Right hindlimb (tissue), 1 donor: ENCODE data around the gene ETS1.

Experiments used
- DNase-seq: peaks from one replicate; pipeline ENCODE4 v3.0.0-alpha.2; 2018

The ETS1 gene, protein sequence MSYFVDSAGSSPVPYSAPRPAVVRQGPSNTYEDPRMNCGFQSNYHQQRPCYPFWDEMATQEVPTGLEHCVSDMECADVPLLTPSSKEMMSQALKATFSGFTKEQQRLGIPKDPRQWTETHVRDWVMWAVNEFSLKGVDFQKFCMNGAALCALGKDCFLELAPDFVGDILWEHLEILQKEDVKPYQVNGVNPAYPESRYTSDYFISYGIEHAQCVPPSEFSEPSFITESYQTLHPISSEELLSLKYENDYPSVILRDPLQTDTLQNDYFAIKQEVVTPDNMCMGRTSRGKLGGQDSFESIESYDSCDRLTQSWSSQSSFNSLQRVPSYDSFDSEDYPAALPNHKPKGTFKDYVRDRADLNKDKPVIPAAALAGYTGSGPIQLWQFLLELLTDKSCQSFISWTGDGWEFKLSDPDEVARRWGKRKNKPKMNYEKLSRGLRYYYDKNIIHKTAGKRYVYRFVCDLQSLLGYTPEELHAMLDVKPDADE

DNA sequence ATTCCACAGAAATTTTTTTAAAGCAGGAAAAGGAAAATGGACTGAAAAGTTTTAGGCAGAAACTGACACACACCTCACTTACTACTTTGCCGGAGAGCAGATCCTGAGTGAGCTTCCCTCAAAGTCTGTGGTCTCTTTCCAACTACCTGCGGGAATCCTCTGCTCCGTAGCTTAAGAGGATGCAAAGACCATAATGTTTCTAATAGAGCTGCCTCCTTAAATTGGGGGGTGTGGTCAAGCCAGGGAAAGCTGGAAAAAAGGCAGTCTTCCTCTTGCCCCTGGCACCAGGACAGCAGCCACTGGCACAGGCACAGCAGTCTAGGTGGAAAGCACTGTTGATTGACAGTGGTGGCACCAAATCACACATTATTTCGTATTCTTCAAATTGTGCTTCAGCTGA, at the start of gene ETS1:
Gene ETS1, minus strand, starts transcription at position 144 of the 400 bp plus-strand sequence. CDS start 14,428 bp downstream, outside the sequence.
- DNase-seq: no peak

DNA sequence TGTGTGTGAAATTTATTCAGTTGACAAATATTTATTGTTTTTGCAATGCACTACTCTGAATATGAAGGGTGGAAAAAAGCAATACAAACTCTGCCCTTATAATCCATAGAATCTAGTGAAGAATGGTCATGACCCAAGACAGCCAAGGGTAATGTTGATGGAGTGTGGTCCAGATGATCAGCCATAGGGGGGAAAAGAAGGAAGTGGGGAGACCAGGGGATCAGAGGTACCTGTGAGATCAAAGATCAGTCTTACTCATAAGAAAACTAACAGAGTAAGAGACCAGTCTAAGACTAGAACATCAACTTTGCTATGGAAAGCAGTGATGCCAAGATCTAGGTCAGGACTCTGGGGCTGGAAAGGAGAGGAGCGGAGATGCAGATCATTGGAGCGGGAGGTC, 47.0 kb upstream of the ETS1 start:
- DNase-seq: no peak

DNA sequence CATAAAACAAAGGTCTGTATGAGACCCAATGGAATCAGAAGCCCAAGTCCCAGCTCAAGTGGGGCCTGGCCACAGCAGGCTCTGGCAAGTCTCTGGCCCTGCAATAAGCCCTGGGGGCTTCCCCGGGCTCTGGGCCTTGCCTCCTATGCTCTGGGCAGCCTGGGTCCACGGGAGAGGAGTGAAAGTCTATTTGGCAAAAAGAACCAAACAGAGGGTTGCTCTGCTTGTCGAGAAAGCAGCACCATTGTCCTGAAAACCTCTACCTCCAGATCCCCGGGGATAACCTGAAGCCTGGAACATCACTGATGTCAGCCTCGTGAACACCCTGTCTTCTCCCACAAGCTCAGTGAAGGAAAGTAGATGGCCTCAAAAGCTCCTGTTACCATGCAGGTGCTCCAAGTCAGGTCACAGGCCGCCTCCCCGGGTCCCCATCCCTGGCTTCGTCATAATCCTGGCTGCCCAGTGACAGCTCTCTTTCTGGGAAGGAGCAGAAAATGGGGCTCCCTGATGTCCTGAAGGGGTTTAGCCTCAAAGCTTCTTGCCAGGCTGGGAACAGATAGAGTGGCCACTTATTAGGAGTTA, 46.1 kb upstream of the ETS1 start:
- no peak for DNase-seq

DNA sequence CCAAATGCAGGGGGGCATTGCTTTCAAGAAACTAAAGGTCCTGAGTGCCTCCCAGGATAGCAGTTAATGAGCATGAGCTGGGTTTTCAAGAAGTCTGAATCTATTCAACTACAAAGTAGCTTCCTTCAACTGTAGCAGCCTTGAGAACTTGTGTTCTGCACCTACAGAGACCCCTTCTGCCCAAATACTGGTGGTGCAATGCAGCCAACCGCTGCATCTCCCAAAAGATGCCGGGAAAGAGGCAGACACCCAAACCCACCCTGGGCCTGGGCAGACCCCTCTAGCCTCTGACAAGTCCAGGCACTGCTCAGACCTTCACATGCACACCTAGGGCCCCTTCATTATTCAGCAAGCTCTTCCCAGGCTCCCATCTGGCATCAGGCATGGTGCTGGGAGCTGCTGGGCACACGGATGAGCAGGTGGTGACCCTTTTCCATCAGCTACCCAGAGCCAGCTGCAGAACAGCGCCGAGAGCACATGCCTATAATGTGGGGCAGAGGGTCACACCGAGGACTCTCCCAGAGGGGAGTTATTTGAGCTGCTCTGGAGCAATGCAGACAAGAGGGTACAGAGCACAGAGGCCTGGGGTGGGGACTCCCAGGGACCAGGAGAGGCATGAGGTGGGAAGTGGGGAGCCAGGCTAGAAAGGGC, 44.9 kb upstream of the ETS1 start:
- peak; percentile 61 for DNase-seq

DNA sequence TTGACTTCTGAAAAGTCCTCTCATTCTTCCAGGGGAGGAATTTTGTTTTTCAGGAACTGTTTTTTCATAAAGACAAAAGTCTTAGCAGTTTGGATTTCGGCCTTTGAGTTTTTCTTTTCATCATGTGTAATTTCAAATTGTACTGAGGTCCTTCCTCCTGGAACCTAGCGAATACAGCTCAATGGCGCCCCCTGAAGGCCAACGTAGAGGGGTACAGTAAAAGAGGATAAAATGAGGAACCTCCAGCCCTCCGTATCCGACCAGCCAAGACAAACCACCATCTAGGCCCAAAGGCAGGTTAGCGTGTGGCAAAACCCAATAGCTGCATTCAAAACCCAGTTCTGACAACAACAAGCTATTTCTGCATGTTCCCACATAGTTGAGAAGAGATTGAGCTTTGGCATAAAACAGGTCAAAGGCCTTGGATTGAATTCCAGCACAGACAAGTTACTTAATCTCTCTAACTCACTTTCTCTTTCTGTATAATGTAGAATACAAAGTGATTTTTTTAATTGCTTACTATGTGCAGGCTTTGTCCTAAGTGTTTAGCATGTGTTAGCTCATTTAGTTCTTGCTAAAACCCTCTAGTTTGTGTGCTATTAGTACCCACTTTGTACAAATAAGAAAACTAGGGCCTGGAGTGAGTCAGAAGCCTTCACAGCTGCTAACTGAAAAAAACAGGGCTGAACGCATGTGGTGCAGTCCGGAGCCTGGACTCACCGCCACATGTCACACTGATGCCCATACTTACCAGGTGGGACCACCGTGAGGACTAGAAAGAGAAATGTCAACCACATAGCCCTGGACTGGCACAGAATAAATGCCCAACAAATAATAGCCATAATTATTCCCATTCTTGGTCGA, 43.2 kb upstream of the ETS1 start:
- DNase-seq: peak; percentile 91

DNA sequence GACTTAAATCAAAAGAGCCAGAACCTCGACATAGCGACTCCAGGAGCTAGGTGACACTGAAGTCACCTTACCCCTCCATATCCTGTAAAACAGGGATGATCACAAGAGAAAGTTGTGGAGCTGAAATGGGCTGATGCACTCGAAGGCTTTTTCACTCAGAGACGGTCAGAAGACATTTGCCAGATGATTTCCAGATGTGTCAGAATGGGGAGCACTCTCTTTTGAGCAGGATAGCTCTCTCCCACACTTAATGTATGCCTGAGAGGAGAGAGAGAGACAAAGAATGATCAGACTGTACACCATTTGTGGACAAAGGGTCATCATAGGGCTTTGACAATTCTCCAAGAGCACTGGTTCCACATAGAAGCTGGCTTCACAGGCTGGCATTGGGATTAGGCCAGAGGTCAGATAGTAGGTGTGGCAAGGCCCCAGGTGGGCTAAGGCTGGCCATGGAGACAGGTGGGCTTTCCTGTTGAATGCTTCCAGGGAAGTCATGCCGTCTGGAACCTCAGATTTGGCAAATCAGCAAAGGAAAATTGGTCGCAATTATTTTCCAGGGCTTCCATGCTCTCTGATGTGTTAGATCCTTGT, 42.3 kb upstream of the ETS1 start:
- DNase-seq: no peak

DNA sequence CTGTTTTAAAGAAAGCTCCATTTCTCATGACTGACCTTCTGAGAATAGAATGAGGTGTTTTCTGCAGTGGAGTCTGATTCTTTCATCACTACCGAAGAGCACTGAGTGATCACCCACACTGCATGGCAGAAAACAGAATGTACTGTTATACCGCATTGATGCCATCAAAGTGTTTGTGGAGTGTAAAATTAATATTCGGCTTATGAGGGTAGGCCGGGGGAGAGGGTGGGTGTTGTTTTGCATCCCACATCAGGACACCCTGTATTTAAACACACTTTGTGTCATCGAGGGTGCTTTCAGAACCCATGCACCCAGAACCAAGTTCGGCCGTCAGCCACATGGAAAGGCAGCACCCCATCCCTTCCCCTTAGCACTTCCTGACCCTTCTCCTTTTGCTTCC, 41.3 kb upstream of the ETS1 start:
- DNase-seq: no peak

DNA sequence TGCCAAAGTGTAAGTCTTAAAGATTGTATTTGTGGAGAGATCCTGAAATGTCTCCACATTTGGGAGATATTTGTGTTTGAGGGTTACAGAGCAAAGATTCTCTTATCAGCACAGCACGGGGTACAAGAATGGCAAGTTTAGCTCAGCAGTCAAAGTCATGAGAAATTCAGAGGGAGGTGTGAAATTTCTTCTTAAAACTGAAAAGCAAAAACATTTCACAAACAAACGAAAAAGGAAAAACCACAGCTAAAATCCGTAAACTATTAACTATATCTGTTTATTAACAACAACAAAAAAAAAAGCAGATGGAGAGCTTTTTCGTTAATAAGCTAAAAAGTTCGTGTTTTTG, 40.9 kb upstream of the ETS1 start:
- DNase-seq: no peak

DNA sequence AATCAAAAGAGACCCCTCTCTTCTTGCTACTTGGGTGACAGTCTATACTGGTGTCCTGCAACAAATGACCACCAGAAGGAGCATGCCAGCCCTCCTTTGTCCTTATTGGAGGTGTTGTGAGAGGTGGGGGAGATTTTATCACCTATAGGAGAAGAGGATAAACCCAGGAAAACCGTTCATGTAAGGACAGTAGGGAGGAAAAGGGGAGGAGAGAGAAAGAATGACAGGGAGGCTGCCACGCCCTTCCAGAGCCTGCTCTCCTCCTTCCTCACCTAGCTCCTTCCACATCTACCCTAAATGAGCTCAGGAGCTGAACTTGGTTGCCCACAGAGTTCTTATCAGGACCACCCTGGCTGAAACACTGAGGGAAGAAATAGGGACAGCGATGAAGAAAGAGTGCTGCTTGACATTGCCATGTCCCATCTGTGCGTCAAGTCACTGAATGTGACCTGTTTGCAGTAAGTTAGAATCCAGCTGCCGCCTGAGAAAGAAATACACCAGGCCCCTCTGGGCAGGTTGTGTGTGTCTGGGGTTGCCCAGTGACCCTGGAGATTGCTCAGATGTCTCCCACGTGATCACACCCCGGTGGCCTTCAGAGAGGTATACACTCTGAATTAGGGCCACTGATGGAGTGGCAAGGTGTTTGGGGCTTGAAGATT, 40.4 kb upstream of the ETS1 start:
- no peak for DNase-seq

DNA sequence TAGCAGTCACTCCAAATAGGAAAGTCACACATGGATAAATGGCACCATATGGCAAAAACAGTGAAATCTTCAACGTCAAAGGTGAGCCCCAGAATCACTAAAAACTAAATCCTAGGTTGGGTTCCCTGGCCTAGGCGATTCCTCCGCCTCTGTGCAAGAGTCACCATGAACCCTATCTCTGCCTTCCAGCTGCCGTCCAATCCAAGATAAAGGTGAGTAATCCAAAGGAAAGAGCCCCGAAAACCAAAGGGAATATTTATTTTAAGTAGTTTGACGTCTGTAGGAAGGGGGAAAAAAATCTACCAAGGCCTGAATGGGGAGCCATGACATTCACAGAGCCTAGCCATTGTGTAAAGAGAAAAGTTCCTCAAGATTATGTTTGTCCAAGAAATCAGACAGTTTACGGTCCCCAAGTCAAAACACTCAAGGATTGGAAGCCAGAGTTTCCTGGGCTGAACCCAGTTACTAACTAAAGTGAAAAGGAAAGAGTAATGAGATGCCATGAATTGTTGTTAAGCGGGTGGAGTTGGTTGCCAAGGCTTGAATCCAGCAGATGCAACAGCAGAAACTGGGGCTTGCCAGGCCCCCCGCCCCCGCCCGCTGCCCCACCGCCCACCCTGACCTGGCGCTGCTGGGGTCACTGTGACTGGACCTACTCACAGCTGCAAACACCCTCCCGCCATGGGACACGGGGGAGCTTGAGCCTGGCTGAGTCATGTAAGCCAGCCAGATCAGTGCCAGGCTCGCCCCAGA, 39.7 kb upstream of the ETS1 start:
- DNase-seq: no peak

DNA sequence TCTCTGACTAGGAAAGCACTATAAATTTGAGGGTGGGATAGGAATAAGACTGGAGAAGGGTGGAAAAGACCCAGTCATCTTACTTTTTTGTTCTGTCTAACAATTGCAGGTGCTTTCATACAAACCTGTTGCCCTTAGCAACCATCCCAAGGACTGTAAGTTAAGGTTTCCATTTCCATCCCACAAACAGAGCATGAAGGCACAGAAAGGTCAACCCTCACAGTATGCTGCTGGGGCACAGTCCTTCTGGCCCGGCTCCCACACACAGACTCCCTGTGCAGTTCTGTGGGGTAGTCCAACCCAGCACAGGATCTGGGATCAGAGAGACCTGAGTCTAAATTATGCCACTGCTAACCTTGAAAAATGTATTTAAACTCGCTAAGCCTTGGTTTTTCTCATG, 38.4 kb upstream of the ETS1 start:
- DNase-seq: no peak

DNA sequence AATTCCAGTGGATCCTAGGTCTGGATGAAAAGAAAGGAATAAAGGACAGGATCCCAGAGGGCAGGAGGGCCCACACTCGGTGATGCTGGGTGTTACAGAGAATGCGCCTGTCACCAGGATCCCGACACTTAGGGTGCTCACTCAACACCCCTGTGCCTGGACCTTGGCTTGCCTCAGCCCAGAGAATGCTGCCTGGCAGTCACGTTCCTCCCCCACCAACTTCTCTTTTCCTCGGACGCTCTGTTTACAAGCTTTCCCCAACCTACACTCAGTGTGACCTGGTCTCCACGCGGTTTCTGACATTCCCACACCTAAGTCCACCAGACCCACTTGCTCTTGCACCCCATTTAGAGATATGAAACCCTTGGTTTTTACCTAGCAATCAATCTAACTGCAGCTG, 38.0 kb upstream of the ETS1 start:
- no peak for DNase-seq

DNA sequence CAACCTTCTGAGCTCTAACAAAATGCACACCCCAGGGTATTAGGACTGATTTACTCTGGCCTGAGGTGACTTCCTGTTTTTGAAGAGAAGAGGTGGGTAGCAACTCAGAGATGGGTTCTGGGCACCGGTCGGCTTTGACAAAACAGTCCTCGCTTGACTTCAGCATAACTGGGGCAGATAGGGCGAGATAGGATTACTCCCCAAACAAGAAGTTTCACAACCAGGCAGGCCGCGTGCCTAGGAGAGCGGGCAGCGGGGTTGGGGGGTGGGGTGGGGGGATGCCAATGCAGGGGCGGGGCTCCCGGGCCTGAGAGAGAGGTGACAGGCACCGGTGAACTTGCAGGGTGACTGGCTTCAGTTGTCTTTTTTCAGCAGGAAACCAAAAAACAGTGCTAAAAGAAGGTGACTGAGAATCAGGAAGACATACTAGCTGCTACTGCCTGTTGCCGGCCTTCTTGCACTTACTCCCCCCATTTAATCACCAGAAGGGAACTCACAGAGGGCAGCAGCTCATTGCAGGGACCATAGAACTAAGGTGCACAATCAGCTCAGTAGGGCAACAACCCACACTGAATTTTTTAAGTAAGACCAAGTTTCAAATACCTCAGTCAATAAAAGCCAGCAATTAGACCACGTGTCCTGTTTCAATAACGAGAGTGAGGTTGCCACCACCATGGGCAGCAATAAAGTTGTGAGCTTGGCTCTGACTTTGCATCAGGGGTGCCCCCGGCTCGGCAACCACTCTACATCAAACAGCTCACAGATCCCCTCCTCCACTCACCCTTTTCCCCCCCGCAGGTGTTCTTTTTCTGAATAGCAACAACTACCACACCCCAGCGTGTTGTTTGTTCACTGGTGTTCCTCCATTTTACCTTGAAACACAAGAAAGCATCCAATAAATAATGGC, 37.2 kb upstream of the ETS1 start:
- no peak for DNase-seq

DNA sequence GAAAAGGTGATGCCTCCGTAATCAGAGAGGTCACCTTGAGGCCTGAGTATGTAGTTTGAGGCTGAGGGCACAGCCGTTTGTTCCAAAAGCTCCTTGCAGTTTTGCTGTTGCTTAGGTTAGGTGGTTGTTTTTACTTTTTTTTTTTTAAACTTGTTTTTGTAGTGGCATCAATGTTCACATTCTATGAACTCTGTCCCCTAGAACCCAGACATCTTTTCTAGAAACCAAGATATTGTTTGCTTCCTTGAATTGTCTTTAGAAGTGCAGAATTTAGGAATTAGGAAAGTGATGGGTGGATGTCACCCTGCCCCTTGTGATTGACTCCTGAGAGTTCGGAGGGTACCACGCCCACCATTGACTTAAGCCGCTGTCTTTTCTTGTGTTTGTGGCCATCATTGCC, 35.7 kb upstream of the ETS1 start:
- no peak for DNase-seq

DNA sequence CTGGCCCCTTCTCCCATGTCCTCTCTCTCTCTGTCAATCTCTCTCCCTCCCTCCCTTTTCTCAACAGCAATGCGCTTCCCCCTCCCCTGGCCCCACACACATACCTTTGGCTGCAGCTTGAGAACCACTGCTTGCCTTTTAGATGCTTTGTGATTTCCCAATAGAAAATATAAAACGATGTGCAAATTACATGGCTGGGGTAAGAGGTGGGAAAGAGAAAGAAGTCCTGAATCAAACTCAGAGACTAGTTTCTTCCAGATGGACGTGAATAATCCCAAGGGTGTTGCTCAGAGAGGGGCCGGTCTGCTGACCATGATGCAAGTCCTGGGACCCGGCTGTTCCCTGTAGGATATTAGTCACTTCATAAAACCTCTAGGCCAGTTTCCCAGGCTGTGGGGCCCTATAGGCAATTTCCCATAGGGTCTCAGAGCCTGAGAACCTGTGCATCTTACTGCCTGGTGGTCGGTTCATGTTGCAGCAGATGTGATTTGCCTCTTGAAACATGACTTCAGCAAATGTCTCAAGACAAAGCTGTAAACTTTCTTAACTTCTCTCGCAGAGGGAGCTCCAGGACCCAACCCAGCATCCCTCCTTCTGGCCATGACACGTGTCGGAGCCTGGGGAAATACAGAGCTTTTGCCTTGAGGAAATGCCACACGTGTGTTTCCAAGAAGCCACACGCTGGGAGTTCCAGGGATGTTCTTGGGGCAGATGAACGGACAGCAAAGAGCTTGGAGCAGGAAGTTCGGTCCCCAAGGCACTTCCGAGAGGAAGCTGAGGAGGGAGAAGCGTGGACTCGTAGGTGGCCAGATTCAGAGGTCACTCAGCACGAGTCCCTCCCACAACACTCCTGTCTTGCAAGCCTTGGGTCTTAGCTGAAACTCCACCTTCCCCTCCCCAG, 34.5 kb upstream of the ETS1 start:
- peak; percentile 81 for DNase-seq

DNA sequence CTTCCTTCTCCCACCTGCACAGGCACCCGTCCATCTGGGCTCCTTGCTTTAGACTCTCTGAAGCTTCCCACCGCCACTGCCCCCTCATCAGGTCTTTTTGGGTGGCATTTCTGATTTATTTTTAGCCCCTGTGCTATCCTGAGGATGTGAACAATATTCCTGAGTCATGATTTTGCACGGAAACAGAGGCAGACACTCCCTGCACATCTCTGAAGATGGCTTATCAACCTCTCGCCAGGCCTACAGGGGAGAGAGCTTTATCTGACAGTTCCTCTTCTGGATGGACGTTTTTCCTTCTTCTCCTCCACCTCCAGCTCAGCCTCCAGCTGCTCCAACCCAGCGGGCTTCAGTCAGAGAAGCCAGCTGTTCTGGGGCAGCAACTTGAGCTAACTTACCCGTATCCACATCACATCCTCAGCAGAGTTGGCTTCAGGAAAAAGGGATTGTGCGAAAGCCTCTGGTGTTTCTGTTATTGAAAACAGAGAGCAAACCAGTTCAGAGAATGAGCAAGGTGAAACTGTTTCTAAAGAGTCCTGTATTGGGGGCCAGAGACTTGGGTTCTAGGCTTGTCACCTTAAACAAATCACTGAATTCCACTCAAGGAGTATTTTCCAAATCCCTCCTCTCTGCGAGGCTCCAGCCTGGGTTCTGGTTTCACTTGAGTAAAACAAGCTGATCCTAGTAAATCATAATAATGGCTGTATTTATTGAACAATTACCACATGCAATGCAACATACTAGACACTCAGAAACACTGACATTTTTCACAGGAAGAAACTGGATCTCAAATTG, 33.1 kb upstream of the ETS1 start:
- no peak for DNase-seq

DNA sequence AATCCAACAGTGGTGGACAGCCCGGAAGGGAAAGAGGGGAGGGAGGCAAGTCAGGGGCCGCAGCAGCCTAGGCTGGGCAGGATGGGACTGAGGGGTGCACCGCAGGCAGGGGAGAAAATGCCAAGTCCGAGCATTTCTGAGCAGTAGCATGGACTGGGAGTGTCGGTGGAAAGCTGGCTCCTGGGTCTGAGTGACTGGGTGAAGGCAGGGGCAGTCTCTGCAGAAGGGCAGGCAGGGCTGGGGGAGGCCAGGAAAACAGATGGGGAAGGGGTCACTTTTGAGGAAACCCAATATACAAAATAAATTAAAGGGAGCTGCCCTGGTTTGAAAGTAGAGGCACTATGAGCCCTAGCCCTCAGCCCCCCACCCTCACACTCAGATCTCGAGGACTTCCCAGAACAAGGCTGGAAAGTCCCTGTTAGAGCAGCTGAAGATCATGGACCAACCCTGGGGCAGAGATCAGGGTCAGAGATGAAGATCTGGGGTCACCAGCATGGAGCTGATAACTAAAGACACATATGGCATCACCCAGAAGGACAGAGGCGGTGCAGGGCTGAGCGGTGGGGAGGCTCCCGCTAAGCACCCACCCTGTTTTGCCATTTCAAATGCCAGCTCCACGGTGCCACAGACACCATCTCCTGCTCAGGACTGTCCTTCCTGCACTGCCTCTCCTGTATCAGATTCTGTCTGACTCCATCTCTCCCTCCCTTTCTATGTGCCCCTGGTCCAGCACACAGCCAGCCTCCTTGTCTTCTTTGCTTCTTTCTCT, 32.4 kb upstream of the ETS1 start:
- no peak for DNase-seq

DNA sequence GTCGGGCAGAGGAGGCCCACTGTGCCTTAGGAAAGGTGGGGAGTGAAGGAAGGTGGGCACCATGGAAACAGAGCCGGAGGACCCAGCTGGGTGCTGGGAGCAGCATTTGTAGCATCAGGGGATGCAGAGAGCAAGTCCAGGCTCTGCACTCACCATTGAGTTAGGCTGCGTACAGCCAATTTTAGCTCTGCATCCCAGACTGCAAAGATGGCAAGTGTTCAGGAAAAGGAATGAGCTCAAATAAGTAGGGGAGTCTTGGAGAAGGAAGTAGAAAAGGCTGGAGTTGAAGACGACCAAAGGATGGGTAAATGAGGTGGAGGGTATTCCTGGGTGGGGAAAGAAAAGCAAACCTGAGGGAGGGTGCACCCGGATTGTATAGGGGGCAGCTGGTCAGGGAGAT, 31.6 kb upstream of the ETS1 start:
- no peak for DNase-seq
